GM18508 (cell line): ENCODE data around the gene TMEM187.

ENCODE experiments used
- ATAC-seq: cut with Tn5 transposase; IDR thresholded peaks from one replicate; pipeline ENCODE4 v1.9.1; 2021; ENCODE audit warnings: moderate number of reproducible peaks; ENCODE audit not compliant: insufficient read depth, unreplicated experiment

TMEM187 gene

GRCh38 chrX:154017766-154018517 is 45.4 kb downstream of the TMEM187 start:
- no peak for ATAC-seq

GRCh38 chrX:154018518-154019060 is 46.0 kb downstream of the TMEM187 start:
- ATAC-seq = no peak

- ATAC-seq = no peak
Measured at GRCh38 chrX:154019061-154019621, 46.6 kb downstream of the TMEM187 start.

GRCh38 chrX:154019633-154020528 is 47.3 kb downstream of the TMEM187 start, which contains the start of gene IRAK1:
IRAK1 (minus strand) TSS chrX:154019902; CDS start chrX:154019812, 90 bp downstream.
- no peak for ATAC-seq

GRCh38 chrX:154020536-154021115 is 48.1 kb downstream of the TMEM187 start:
- no peak for ATAC-seq

GRCh38 chrX:154021131-154021611 is 48.6 kb downstream of the TMEM187 start:
- no peak for ATAC-seq

GRCh38 chrX:154022108-154022507 is 49.6 kb downstream of the TMEM187 start:
- no peak for ATAC-seq

- ATAC-seq = no peak
Measured at GRCh38 chrX:154023276-154024000, 50.9 kb downstream of the TMEM187 start.

GRCh38 chrX:154024271-154024670 is 51.7 kb downstream of the TMEM187 start:
- ATAC-seq = no peak

- no peak for ATAC-seq
Measured at GRCh38 chrX:154025230-154025629, 52.7 kb downstream of the TMEM187 start.

GRCh38 chrX:154026136-154027021 is 53.8 kb downstream of the TMEM187 start:
- ATAC-seq = no peak

GRCh38 chrX:154027022-154027402 is 54.5 kb downstream of the TMEM187 start:
- ATAC-seq = no peak

GRCh38 chrX:154027986-154028385 is 55.4 kb downstream of the TMEM187 start:
- ATAC-seq = no peak

- ATAC-seq = no peak
Measured at GRCh38 chrX:154028502-154029184, 56.1 kb downstream of the TMEM187 start.

- ATAC-seq = no peak
Measured at GRCh38 chrX:154029439-154029838, 56.9 kb downstream of the TMEM187 start.

GRCh38 chrX:154030266-154030665 is 57.7 kb downstream of the TMEM187 start:
- no peak for ATAC-seq

GRCh38 chrX:154030715-154031305 is 58.3 kb downstream of the TMEM187 start:
- ATAC-seq = no peak

- no peak for ATAC-seq
Measured at GRCh38 chrX:154032160-154032559, 59.6 kb downstream of the TMEM187 start.
